ENCODE results near the gene LIPG.

- TF ChIP-seq POLR2A (IDR thresholded peaks at IDR 0.05; ENCODE audit: low read depth, low read length): no peak
- TF ChIP-seq POLR2AphosphoS5 (IDR thresholded peaks at IDR 0.05; ENCODE audit: low read depth, low read length): no peak
- TF ChIP-seq SPI1 (IDR thresholded peaks at IDR 0.05; ENCODE audit: low read depth, low read length): no peak
- no peak for TF ChIP-seq TAF1 (IDR thresholded peaks at IDR 0.05; ENCODE audit: low read depth, low read length)
- TF ChIP-seq PAX5 (IDR thresholded peaks at IDR 0.05; ENCODE audit: insufficient read depth, low read length, severe bottlenecking): no peak
- TF ChIP-seq POU2F2 (IDR thresholded peaks at IDR 0.05; ENCODE audit: low read depth, low read length): no peak
These were observed 1.3 kb downstream of the LIPG start for GRCh38 chr18:49563130-49563540.

All from GM12891 (cell line).